ENCODE results near the gene PARD6G. TPM values are rescaled to one million over a fixed set of nuclear protein-coding genes. Genes with fewer than 3 reads are reported as not detected.

Gene PARD6G
- total and polyA plus RNA-seq, 2 experiments from 2014 or later: 8.2 to 11.8 TPM

- Histone ChIP-seq H3K4me3 (no peak overlapping the region), H3K79me2 (no peaks in the 10 kb centered on the region), H4K20me1 (ENCODE audit: insufficient read depth, poor library complexity, severe bottlenecking) (peaks cover 1% of the 10 kb centered on the region), H3K4me1 (ENCODE audit: insufficient read depth) (peaks cover 11% of the 10 kb centered on the region), H3K27ac (no peak overlapping the region), H3K36me3 (replicated peaks; ENCODE audit: insufficient read depth, low read depth) (no peaks in the 10 kb centered on the region), H3K9me2 (replicated peaks; ENCODE audit: insufficient read depth) (no peaks in the 10 kb centered on the region), H3K9me3 (ENCODE audit: low read depth) (no peaks in the 10 kb centered on the region), H2AFZ (no peak overlapping the region), H3K27me3 (no peaks in the 10 kb centered on the region), H3K4me2 (no peak overlapping the region)
- no peak for DNase-seq (ENCODE audit: low spot score)
- TF ChIP-seq, protein P1, sequence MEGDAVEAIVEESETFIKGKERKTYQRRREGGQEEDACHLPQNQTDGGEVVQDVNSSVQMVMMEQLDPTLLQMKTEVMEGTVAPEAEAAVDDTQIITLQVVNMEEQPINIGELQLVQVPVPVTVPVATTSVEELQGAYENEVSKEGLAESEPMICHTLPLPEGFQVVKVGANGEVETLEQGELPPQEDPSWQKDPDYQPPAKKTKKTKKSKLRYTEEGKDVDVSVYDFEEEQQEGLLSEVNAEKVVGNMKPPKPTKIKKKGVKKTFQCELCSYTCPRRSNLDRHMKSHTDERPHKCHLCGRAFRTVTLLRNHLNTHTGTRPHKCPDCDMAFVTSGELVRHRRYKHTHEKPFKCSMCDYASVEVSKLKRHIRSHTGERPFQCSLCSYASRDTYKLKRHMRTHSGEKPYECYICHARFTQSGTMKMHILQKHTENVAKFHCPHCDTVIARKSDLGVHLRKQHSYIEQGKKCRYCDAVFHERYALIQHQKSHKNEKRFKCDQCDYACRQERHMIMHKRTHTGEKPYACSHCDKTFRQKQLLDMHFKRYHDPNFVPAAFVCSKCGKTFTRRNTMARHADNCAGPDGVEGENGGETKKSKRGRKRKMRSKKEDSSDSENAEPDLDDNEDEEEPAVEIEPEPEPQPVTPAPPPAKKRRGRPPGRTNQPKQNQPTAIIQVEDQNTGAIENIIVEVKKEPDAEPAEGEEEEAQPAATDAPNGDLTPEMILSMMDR (IDR thresholded peaks at IDR 0.05; ENCODE audit: poor library complexity): no peak
- TF ChIP-seq EZH2phosphoT487 (IDR thresholded peaks at IDR 0.05; ENCODE audit: low read depth, severe bottlenecking, unreplicated experiment): no peak
- no peak for TF ChIP-seq EZH2 (IDR thresholded peaks at IDR 0.05; ENCODE audit: borderline replicate concordance)
- WGBS (ENCODE audit: low lambda C conversion rate, missing lambda C conversion rate): 93% methylated on average over 11 of the region's 11 CpGs
Measured at GRCh38 chr18:80192653-80193385, 54.5 kb downstream of the PARD6G start.

- Histone ChIP-seq H3K4me1 (ENCODE audit: insufficient read depth) (peaks cover 3% of the 10 kb centered on the region), H2AFZ (no peak overlapping the region), H3K4me3 (no peak overlapping the region), H3K36me3 (replicated peaks; ENCODE audit: insufficient read depth, low read depth) (no peaks in the 10 kb centered on the region), H3K9me2 (replicated peaks; ENCODE audit: insufficient read depth) (no peaks in the 10 kb centered on the region), H4K20me1 (ENCODE audit: insufficient read depth, poor library complexity, severe bottlenecking) (no peaks in the 10 kb centered on the region), H3K79me2 (no peaks in the 10 kb centered on the region), H3K27me3 (no peaks in the 10 kb centered on the region), H3K9me3 (ENCODE audit: low read depth) (no peaks in the 10 kb centered on the region), H3K27ac (no peak overlapping the region), H3K4me2 (no peak overlapping the region)
- TF ChIP-seq, protein P1 (IDR thresholded peaks at IDR 0.05; ENCODE audit: poor library complexity): no peak
- TF ChIP-seq EZH2 (IDR thresholded peaks at IDR 0.05; ENCODE audit: borderline replicate concordance): no peak
- no peak for TF ChIP-seq EZH2phosphoT487 (IDR thresholded peaks at IDR 0.05; ENCODE audit: low read depth, severe bottlenecking, unreplicated experiment)
- WGBS (ENCODE audit: low lambda C conversion rate, missing lambda C conversion rate): 96% methylated on average over 11 of the region's 19 CpGs
- no peak for DNase-seq (ENCODE audit: low spot score)
Measured at GRCh38 chr18:80191907-80192652, 55.2 kb downstream of the PARD6G start.

GRCh38 chr18:80191264-80191663 is 56.0 kb downstream of the PARD6G start:
- Histone ChIP-seq H3K4me1 (ENCODE audit: insufficient read depth) (no peaks in the 10 kb centered on the region), H3K36me3 (replicated peaks; ENCODE audit: insufficient read depth, low read depth) (no peaks in the 10 kb centered on the region), H3K9me3 (ENCODE audit: low read depth) (no peaks in the 10 kb centered on the region), H3K4me3 (no peak overlapping the region), H2AFZ (no peak overlapping the region), H3K27ac (no peak overlapping the region), H3K9me2 (replicated peaks; ENCODE audit: insufficient read depth) (no peaks in the 10 kb centered on the region), H3K27me3 (no peaks in the 10 kb centered on the region), H3K79me2 (no peaks in the 10 kb centered on the region), H3K4me2 (no peak overlapping the region), H4K20me1 (ENCODE audit: insufficient read depth, poor library complexity, severe bottlenecking) (no peaks in the 10 kb centered on the region)
- WGBS (ENCODE audit: low lambda C conversion rate, missing lambda C conversion rate): 90% methylated on average over 5 of the region's 5 CpGs
- TF ChIP-seq EZH2phosphoT487 (IDR thresholded peaks at IDR 0.05; ENCODE audit: low read depth, severe bottlenecking, unreplicated experiment): no peak
- TF ChIP-seq, protein P1 (IDR thresholded peaks at IDR 0.05; ENCODE audit: poor library complexity): no peak
- TF ChIP-seq EZH2 (IDR thresholded peaks at IDR 0.05; ENCODE audit: borderline replicate concordance): no peak
- no peak for DNase-seq (ENCODE audit: low spot score)
